OCI-LY3 (cell line): Measurements from ENCODE around the gene SLF1.

Experiments used
- H2AFZ ChIP-seq: fragments of 200-600, 300-600 bp; shearing (Covaris generic); 2 replicates; pipeline ENCODE4 v1.6.0; 2014; ENCODE audit warnings: antibody characterized with exemption, low read depth, low read length
- H3K27ac ChIP-seq: fragments of 200-600, 300-600 bp; sonication (generic); 2 replicates; pipeline ENCODE4 v1.5.1; 2014; ENCODE audit warnings: mild to moderate bottlenecking, low read length, moderate library complexity, mixed read lengths
- H3K27me3 ChIP-seq: fragments of 200-600, 300-600 bp; sonication (generic); 2 replicates; pipeline ENCODE4 v1.6.1; 2014; ENCODE audit warnings: low read depth, low read length, mixed read lengths
- H3K36me3 ChIP-seq: fragments of 200-600, 300-600 bp; sonication (generic); replicated peaks from 2 replicates; pipeline ENCODE3; 2014; ENCODE audit warnings: low read depth, low read length, mixed read lengths
- H3K4me1 ChIP-seq: fragments of 300-600, 200-600 bp; sonication (generic); 2 replicates; pipeline ENCODE4 v1.6.1; 2014; ENCODE audit warnings: low read length, mixed read lengths
- H3K4me2 ChIP-seq: fragments of 200-600, 300-600 bp; sonication (generic); 2 replicates; pipeline ENCODE4 v1.6.1; 2014; ENCODE audit warnings: low read length, mixed read lengths
- H3K4me3 ChIP-seq: fragments of 300-600, 200-600 bp; sonication (generic); 2 replicates; pipeline ENCODE4 v1.5.1; 2014; ENCODE audit warnings: antibody characterized with exemption, mild to moderate bottlenecking, low read length, moderate library complexity
- H3K79me2 ChIP-seq: fragments of 300-600, 200-600 bp; shearing (Covaris generic); 2 replicates; pipeline ENCODE4 v1.6.1; 2014; ENCODE audit warnings: mild to moderate bottlenecking, low read length, mixed read lengths
- H3K9ac ChIP-seq: fragments of 300-600, 200-600 bp; shearing (Covaris generic); 2 replicates; pipeline ENCODE4 v1.6.0; 2014; ENCODE audit warnings: mild to moderate bottlenecking, low read length, moderate library complexity
- H3K9me3 ChIP-seq: fragments of 200-600, 300-600 bp; shearing (Covaris generic); 2 replicates; pipeline ENCODE4 v1.6.1; 2014; ENCODE audit warnings: low read length, mixed read lengths; ENCODE audit not compliant: insufficient read depth
- H4K20me1 ChIP-seq: fragments of 200-600, 300-600 bp; sonication (generic); 2 replicates; pipeline ENCODE4 v1.6.1; 2016; ENCODE audit warnings: low read length, mixed read lengths; ENCODE audit not compliant: insufficient read depth
- EZH2phosphoT487 ChIP-seq: fragments of 200-600 bp; shearing (Covaris generic); IDR thresholded peaks from 2 replicates; pipeline ENCODE4 v1.6.1; 2018; ENCODE audit warnings: antibody characterized with exemption, mixed run types, low read depth
- TF ChIP-seq, protein P1 (sequence below): fragments of 200-600, 300-600 bp; sonication (generic); IDR thresholded peaks from 2 replicates; pipeline ENCODE4 v1.5.1; 2014; ENCODE audit warnings: antibody characterized with exemption, low read length, low read depth

The SLF1 gene

GRCh38 chr5:94740286-94740685, 121.8 kb downstream of the SLF1 start:
- Histone ChIP-seq H3K9me3 (no peaks in the 10 kb centered on the region), H2AFZ (no peak overlapping the region), H3K27me3 (no peaks in the 10 kb centered on the region), H3K9ac (no peak overlapping the region), H3K4me1 (peaks cover 14% of the 10 kb centered on the region), H4K20me1 (no peaks in the 10 kb centered on the region), H3K4me3 (no peak overlapping the region), H3K27ac (no peak overlapping the region), H3K4me2 (no peak overlapping the region), H3K79me2 (no peaks in the 10 kb centered on the region), H3K36me3 (no peaks in the 10 kb centered on the region)
- TF ChIP-seq, protein P1, sequence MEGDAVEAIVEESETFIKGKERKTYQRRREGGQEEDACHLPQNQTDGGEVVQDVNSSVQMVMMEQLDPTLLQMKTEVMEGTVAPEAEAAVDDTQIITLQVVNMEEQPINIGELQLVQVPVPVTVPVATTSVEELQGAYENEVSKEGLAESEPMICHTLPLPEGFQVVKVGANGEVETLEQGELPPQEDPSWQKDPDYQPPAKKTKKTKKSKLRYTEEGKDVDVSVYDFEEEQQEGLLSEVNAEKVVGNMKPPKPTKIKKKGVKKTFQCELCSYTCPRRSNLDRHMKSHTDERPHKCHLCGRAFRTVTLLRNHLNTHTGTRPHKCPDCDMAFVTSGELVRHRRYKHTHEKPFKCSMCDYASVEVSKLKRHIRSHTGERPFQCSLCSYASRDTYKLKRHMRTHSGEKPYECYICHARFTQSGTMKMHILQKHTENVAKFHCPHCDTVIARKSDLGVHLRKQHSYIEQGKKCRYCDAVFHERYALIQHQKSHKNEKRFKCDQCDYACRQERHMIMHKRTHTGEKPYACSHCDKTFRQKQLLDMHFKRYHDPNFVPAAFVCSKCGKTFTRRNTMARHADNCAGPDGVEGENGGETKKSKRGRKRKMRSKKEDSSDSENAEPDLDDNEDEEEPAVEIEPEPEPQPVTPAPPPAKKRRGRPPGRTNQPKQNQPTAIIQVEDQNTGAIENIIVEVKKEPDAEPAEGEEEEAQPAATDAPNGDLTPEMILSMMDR: no peak
- no peak for TF ChIP-seq EZH2phosphoT487

DNA sequence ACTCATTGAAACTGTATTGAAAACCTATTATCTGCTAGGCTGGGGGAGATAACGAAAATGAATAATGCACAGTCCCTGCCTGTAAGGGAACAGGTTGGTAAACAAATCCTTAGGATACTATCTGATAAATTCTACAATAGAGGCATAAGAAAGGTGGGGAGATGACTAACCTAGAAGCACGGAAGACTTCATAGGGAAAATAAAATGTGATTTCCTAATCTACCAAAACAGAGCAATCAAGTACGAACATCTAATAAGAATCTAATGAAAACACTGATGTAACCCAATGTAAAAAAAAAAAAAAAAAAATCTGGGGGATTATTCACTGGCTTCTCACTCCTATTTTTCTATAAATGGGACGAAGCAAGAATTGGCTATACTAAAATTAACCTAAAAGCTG, 124.4 kb downstream of the SLF1 start:
- H4K20me1 ChIP-seq: no peaks in the 10 kb centered on the region
- no peak overlapping the region for H2AFZ ChIP-seq
- TF ChIP-seq EZH2phosphoT487: no peak
- TF ChIP-seq, protein P1: no peak
- no peak overlapping the region for H3K9ac ChIP-seq
- H3K27ac ChIP-seq: no peak overlapping the region
- H3K4me2 ChIP-seq: no peak overlapping the region
- no peaks in the 10 kb centered on the region for H3K9me3 ChIP-seq
- no peaks in the 10 kb centered on the region for H3K79me2 ChIP-seq
- H3K4me3 ChIP-seq: no peak overlapping the region
- peaks cover 36% of the 10 kb centered on the region for H3K4me1 ChIP-seq
- no peaks in the 10 kb centered on the region for H3K27me3 ChIP-seq
- H3K36me3 ChIP-seq: no peaks in the 10 kb centered on the region

GRCh38 chr5:94744906-94745305, 126.4 kb downstream of the SLF1 start:
- Histone ChIP-seq H4K20me1 (no peaks in the 10 kb centered on the region), H3K4me2 (peak overlapping the region; percentile 65), H3K4me3 (no peak overlapping the region), H3K27me3 (no peaks in the 10 kb centered on the region), H3K9ac (no peak overlapping the region), H3K4me1 (peaks cover 42% of the 10 kb centered on the region), H3K36me3 (no peaks in the 10 kb centered on the region), H3K9me3 (no peaks in the 10 kb centered on the region), H2AFZ (no peak overlapping the region), H3K79me2 (no peaks in the 10 kb centered on the region), H3K27ac (no peak overlapping the region)
- no peak for TF ChIP-seq EZH2phosphoT487
- TF ChIP-seq, protein P1: no peak

DNA sequence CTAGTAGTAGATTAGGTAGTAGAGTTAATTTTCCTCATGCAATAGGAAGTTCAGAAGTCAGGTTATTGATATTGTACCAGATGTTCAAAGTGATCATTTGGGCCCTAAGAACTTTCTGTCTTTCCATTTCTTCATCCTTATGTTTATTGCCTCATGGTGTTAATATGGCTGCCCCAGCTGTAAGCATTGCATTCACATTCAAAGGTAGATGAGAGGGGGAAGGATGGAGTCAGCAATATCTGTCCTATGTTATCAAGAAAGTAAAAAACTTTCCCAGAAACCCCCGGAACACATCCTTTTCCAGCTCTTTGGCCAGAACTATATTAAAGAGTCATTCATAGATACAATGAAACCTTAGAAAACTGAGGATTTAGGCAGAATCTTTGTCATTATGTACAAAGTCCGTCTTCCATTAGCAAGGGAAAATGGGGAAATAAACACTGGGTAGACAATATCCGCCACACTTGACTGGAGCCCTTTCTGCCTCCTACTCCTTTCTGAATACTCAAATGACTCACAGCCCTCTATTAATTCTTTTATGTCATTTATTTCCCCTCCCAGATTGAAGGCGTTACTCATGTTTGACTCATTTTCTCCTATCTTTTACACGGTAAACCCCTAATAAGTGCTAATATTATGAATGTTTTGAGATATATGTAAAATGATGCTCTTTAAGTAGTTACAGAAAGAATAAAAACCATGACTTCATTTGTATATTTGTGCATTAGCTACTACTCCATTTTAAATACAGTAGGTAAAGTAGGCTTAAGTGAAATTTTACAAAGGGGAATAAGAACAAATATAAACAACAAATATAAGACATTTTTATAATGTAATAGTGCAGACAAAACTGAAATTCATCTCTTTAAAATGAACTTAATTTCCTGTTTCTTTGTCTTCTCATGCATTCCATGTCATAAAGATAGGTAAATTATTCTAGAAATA, 127.6 kb downstream of the SLF1 start:
- H3K9ac ChIP-seq: no peak overlapping the region
- peaks cover 42% of the 10 kb centered on the region for H3K4me1 ChIP-seq
- no peaks in the 10 kb centered on the region for H3K27me3 ChIP-seq
- no peak overlapping the region; the same call in 1 of the 2 replicates for H3K27ac ChIP-seq
- H3K79me2 ChIP-seq: no peaks in the 10 kb centered on the region
- no peak overlapping the region for H2AFZ ChIP-seq
- peak overlapping the region; percentile 44 for H3K4me3 ChIP-seq
- no peaks in the 10 kb centered on the region for H3K9me3 ChIP-seq
- TF ChIP-seq, protein P1: no peak
- H4K20me1 ChIP-seq: no peaks in the 10 kb centered on the region
- H3K4me2 ChIP-seq: peak overlapping the region; percentile 65
- H3K36me3 ChIP-seq: no peaks in the 10 kb centered on the region
